HG02571 (cell line): ENCODE measurements around the gene SLC22A2.

Experiments used
- ATAC-seq: cut with Tn5 transposase; IDR thresholded peaks from one replicate; pipeline ENCODE4 v1.9.1; 2021; ENCODE audit warnings: mild to moderate bottlenecking, moderate library complexity; ENCODE audit not compliant: unreplicated experiment

The SLC22A2 gene

GRCh38 chr6:160172704-160173103 is 85.9 kb downstream of the SLC22A2 start:
- no peak for ATAC-seq

GRCh38 chr6:160170018-160170680 is 88.5 kb downstream of the SLC22A2 start:
- no peak for ATAC-seq

- no peak for ATAC-seq
Observed at GRCh38 chr6:160167604-160168399, 90.8 kb downstream of the SLC22A2 start.
